Stimulated activated naive CD8-positive, alpha-beta T cell treated with anti-CD3 and anti-CD28 coated beads, Interleukin-15, Interleukin-2, amounts not matched to agents 100 U/mL and 50 U/mL, for 24 hours (primary cell): Measurements from ENCODE around the gene IQSEC1.

Source experiments
- ATAC-seq: fragments of 150-1000 bp; cut with Tn5 transposase; one replicate; pipeline ENCODE4 v1.10.0; 2021
- DNase-seq: peaks from one replicate; pipeline ENCODE4 v3.0.0; 2021

IQSEC1 gene

GRCh38 chr3:12907296-12907695 is 165.9 kb downstream of the IQSEC1 start:
- ATAC-seq (no peak), DNase-seq (no peak)

GRCh38 chr3:12906916-12907290 is 166.3 kb downstream of the IQSEC1 start:
- ATAC-seq (no peak), DNase-seq (no peak)

GRCh38 chr3:12906141-12906915 is 166.9 kb downstream of the IQSEC1 start:
- ATAC-seq (no peak), DNase-seq (no peak)

GRCh38 chr3:12905316-12906071 is 167.7 kb downstream of the IQSEC1 start:
- no peak for DNase-seq

GRCh38 chr3:12904951-12905315 is 168.3 kb downstream of the IQSEC1 start:
- ATAC-seq (no peak), DNase-seq (no peak)

More at GRCh38 chr3:12905316-12906071, 167.7 kb downstream of the IQSEC1 start:
- ATAC-seq: no peak

GRCh38 chr3:12903881-12904280 is 169.3 kb downstream of the IQSEC1 start:
- no peak for ATAC-seq

GRCh38 chr3:12903000-12903800 is 170.0 kb downstream of the IQSEC1 start:
- DNase-seq (no peak), ATAC-seq (no peak)

More at GRCh38 chr3:12903881-12904280, 169.3 kb downstream of the IQSEC1 start:
- no peak for DNase-seq

- no peak for ATAC-seq
- DNase-seq: no peak
Observed at GRCh38 chr3:12902181-12902999, 170.8 kb downstream of the IQSEC1 start.

- DNase-seq: no peak
- no peak for ATAC-seq
Observed at GRCh38 chr3:12901623-12902045, 171.6 kb downstream of the IQSEC1 start.

- DNase-seq: no peak
- ATAC-seq: no peak
Observed at GRCh38 chr3:12900885-12901411, 172.3 kb downstream of the IQSEC1 start.

GRCh38 chr3:12898965-12899755 is 174.1 kb downstream of the IQSEC1 start:
- DNase-seq (no peak), ATAC-seq (no peak)

GRCh38 chr3:12898290-12898964 is 174.8 kb downstream of the IQSEC1 start:
- no peak for ATAC-seq
- no peak for DNase-seq

- no peak for DNase-seq
- ATAC-seq: no peak
Observed at GRCh38 chr3:12897381-12898289, 175.6 kb downstream of the IQSEC1 start.

GRCh38 chr3:12896063-12896985 is 176.9 kb downstream of the IQSEC1 start:
- no peak for DNase-seq
- ATAC-seq: no peak

- DNase-seq (no peak), ATAC-seq (no peak)
Observed at GRCh38 chr3:12895391-12896062, 177.7 kb downstream of the IQSEC1 start.

- ATAC-seq: no peak
- no peak for DNase-seq
Observed at GRCh38 chr3:12894629-12895028, 178.6 kb downstream of the IQSEC1 start.

- no peak for DNase-seq
- ATAC-seq: no peak
Observed at GRCh38 chr3:12893852-12894251, 179.4 kb downstream of the IQSEC1 start.
